GM18499 (cell line): ENCODE results near the gene PARP4.
"Not testable (repeated sequence)": the region's sequence is repeated elsewhere in the genome, so short reads cannot be mapped to it uniquely, and the experiment has no call there.

ENCODE experiments used
- ATAC-seq: cut with Tn5 transposase; IDR thresholded peaks from one replicate; pipeline ENCODE4 v1.9.1; 2021; ENCODE audit warnings: moderate number of reproducible peaks; ENCODE audit not compliant: insufficient read depth, unreplicated experiment

The PARP4 gene

GRCh38 chr13:24381541-24382265 is 130.9 kb downstream of the PARP4 start:
- no peak for ATAC-seq

GRCh38 chr13:24380881-24381280 is 131.7 kb downstream of the PARP4 start:
- not testable (repeated sequence) for ATAC-seq

GRCh38 chr13:24380227-24380626 is 132.4 kb downstream of the PARP4 start:
- not testable (repeated sequence) for ATAC-seq

- not testable (repeated sequence) for ATAC-seq
These were observed 141.3 kb downstream of the PARP4 start for GRCh38 chr13:24371273-24371672.
